Body of pancreas (tissue), 4 donors: ENCODE data around the gene UNC5A. TPM values are rescaled to one million over a fixed set of nuclear protein-coding genes. Genes with fewer than 3 reads are reported as not detected.
A peak's percentile ranks its signal among the peaks of the same experiment; 100 is the strongest.

Experiments
- ATAC-seq: fragments of 150-250 bp; one replicate; pipeline ENCODE4 v1.9.1; 2016
- DNase-seq, 4 donors: peaks; one replicate each; pipeline ENCODE4 v3.0.0-alpha.2; 2019
- H3K27ac ChIP-seq, 4 donors: fragments of 200-600 bp; sonication (generic); 1 replicate in 3 of 4; 2 replicates in 1 of 4; pipeline versions ENCODE4 v1.5.1 to v1.6.1; 2016 to 2019; ENCODE audit warnings: mild to moderate bottlenecking in 1 of 4, mixed read lengths in 1 of 4, moderate library complexity in 1 of 4
- H3K27me3 ChIP-seq, 2 donors: fragments of 200-600 bp; sonication (generic); one replicate each; pipeline ENCODE4 v1.6.0; 2016; ENCODE audit warnings: mild to moderate bottlenecking in 1 of 2
- H3K36me3 ChIP-seq, 2 donors: fragments of 200-600 bp; sonication (generic); replicated peaks in 1 of 2; 2 replicates each; pipeline ENCODE4 v1.5.1; 2016; ENCODE audit warnings: low read depth in 2 of 2; ENCODE audit not compliant: insufficient read depth in 1 of 2
- H3K4me1 ChIP-seq: fragments of 200-600 bp; sonication (generic); one replicate; pipeline ENCODE4 v1.6.0; 2016
- H3K4me3 ChIP-seq, 2 donors: fragments of 200-600 bp; sonication (generic); 1 replicate in 1 of 2; 2 replicates in 1 of 2; pipeline ENCODE4 v1.5.1; 2016 to 2019
- H3K9me3 ChIP-seq, 3 donors: fragments of 200-600 bp; sonication (generic); 1 replicate in 2 of 3; 2 replicates in 1 of 3; pipeline ENCODE4 v1.5.1; 2016
- POLR2A ChIP-seq, 3 donors: fragments of 450-650 bp; IDR thresholded peaks; one replicate each; pipeline ENCODE4 v1.6.1; 2016; ENCODE audit warnings: antibody characterized with exemption in 3 of 3, mild to moderate bottlenecking in 2 of 3
- WGBS, 2 donors: methylation state at CpG; one replicate each; pipeline ENCODE4 v1.1.5; 2017; 5-methylcytosine and 5-hydroxymethylcytosine counted together
- intact Hi-C: fragments of 100-400 bp; cut with DNase I; formaldehyde crosslinking; loops from one replicate; pipeline ENCODE4 v1.15.1; 2023
- total RNA-seq, 2 donors: library from RNA; depleted of rRNA; stranded (reverse); fragments of >200 nt; gene quantifications; one replicate each; pipeline ENCODE4 v1.1.0, GENCODE V29; 2016
- TF ChIP-seq, protein P1 (sequence below), 7 experiments: fragments of 450-650 bp in 4 of 7; fragments of 200-600 bp in 3 of 7; sonication (generic) in 3 of 7; IDR thresholded peaks; one replicate each; pipeline ENCODE4 v1.5.1; 2016 to 2019; ENCODE audit warnings: antibody characterized with exemption in 7 of 7

UNC5A gene
- under 1 TPM; 0.52 to 0.66 TPM for total RNA-seq

- Histone ChIP-seq H3K27me3 (peaks cover 0 to 10% of the 10 kb centered on the region in 2 donors), H3K4me3 (no peak within 1 kb of the TSS)
- WGBS, 2 donors = 1% methylated on average over 23 of the region's 65 CpGs; no CpG with 5 or more reads in 1 of the 2 donors
These were observed at the start of gene UNC5A for GRCh38 chr5:176810081-176810597. Gene UNC5A (plus strand): TSS chr5:176810559. CDS start chr5:176810751, 192 bp downstream.

DNA sequence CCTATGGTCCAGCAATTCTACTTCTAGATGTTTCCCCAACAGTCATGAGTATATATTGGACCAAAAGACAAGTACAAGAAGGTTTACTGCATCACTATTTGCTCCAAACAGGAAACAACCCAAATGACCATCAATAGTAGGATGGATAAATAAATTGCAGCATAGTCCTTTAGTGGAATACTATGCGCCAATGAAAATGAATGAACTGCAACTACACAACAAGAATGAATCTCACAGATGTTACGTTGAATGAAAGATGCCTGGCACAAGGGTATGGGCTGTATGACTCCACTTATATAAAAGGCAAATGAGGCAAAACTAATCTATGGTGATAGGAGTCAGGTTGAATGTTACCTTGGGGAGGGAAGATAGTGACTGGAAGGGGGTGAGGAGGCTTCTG is 48.6 kb upstream of the UNC5A start:
- no peaks in the 10 kb centered on the region for H3K9me3 ChIP-seq
- no peak for DNase-seq
- WGBS, 2 donors = 53 to 63% methylated on average over 2 of the region's 2 CpGs
- no peak overlapping the region for H3K4me3 ChIP-seq
- ATAC-seq = no peak
- H3K36me3 ChIP-seq = no peaks in the 10 kb centered on the region
- H3K27ac ChIP-seq = no peak overlapping the region
- intact Hi-C loops = no loop called here
- no peak for TF ChIP-seq POLR2A (IDR thresholded peaks at IDR 0.05)
- TF ChIP-seq, protein P1, sequence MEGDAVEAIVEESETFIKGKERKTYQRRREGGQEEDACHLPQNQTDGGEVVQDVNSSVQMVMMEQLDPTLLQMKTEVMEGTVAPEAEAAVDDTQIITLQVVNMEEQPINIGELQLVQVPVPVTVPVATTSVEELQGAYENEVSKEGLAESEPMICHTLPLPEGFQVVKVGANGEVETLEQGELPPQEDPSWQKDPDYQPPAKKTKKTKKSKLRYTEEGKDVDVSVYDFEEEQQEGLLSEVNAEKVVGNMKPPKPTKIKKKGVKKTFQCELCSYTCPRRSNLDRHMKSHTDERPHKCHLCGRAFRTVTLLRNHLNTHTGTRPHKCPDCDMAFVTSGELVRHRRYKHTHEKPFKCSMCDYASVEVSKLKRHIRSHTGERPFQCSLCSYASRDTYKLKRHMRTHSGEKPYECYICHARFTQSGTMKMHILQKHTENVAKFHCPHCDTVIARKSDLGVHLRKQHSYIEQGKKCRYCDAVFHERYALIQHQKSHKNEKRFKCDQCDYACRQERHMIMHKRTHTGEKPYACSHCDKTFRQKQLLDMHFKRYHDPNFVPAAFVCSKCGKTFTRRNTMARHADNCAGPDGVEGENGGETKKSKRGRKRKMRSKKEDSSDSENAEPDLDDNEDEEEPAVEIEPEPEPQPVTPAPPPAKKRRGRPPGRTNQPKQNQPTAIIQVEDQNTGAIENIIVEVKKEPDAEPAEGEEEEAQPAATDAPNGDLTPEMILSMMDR (IDR thresholded peaks at IDR 0.05) = no peak
- H3K4me1 ChIP-seq = no peaks in the 10 kb centered on the region
- no peaks in the 10 kb centered on the region for H3K27me3 ChIP-seq

More at GRCh38 chr5:176810081-176810597, at the start of gene UNC5A:
- peak in 2 of 4 donors; percentile 21 to 50 for DNase-seq
- Histone ChIP-seq H3K4me1 (peaks cover 18% of the 10 kb centered on the region), H3K36me3 (no peaks in the 10 kb centered on the region), H3K9me3 (no peaks in the 10 kb centered on the region), H3K27ac (no peak within 1 kb of the TSS)
- intact Hi-C loops = no loop called here
- TF ChIP-seq POLR2A (IDR thresholded peaks at IDR 0.05) = no peak
- TF ChIP-seq, protein P1 (IDR thresholded peaks at IDR 0.05) = no peak
- peak; percentile 37 for ATAC-seq

GRCh38 chr5:176762489-176762888 is 47.9 kb upstream of the UNC5A start:
- intact Hi-C loops = no loop called here

DNA sequence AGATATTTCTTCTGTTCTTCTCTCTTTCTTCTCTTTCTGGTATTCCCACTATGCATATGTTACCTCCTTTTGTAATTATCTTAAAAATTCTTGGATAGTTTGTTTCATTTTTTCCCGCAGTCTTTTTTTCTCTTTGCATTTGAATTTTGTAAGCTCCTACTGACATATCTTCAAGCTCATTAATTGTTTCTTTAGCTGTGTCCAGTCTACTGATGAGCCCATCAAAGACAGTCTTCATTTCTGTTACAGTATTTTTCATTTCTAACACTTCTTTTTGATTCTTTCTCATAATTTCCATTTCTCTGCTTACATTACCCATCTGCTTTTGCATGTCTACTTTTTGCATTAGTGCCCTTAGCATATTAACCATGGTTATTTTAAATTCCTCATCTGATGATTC is 44.7 kb upstream of the UNC5A start:
- H3K36me3 ChIP-seq = no peaks in the 10 kb centered on the region
- no peak overlapping the region for H3K4me3 ChIP-seq
- ATAC-seq = no peak
- no peak for DNase-seq
- no peak for TF ChIP-seq POLR2A (IDR thresholded peaks at IDR 0.05)
- TF ChIP-seq, protein P1 (IDR thresholded peaks at IDR 0.05) = no peak
- 85 to 91% methylated on average over 1 of the region's 1 CpG for WGBS, 2 donors
- no peaks in the 10 kb centered on the region for H3K27me3 ChIP-seq
- intact Hi-C loops = no loop called here
- H3K9me3 ChIP-seq = no peaks in the 10 kb centered on the region
- H3K27ac ChIP-seq = no peak overlapping the region
- no peaks in the 10 kb centered on the region for H3K4me1 ChIP-seq

More at GRCh38 chr5:176762489-176762888, 47.9 kb upstream of the UNC5A start:
- Histone ChIP-seq H3K27me3 (no peaks in the 10 kb centered on the region), H3K9me3 (no peaks in the 10 kb centered on the region), H3K4me1 (no peaks in the 10 kb centered on the region), H3K4me3 (no peak overlapping the region), H3K27ac (no peak overlapping the region), H3K36me3 (no peaks in the 10 kb centered on the region)
- WGBS, 2 donors = 37 to 42% methylated on average over 9 of the region's 9 CpGs
- ATAC-seq (no peak), DNase-seq (no peak)
- TF ChIP-seq POLR2A (IDR thresholded peaks at IDR 0.05) = no peak
- TF ChIP-seq, protein P1 (IDR thresholded peaks at IDR 0.05) = no peak
